ENCODE data around the gene RTL1.

Gene RTL1

GRCh38 chr14:100903672-100904185 is at the start of gene RTL1:
Gene RTL1, minus strand, starts transcription at chr14:100903722. Its CDS starts 18,934 bp downstream, at chr14:100884788.
- no peak for DNase-seq (ENCODE audit: low read depth)

GRCh38 chr14:100950024-100950423 is 46.5 kb upstream of the RTL1 start:
- no peak for DNase-seq (ENCODE audit: low read depth)

- DNase-seq (ENCODE audit: low read depth): no peak
Measured at GRCh38 chr14:100944052-100944451, 40.5 kb upstream of the RTL1 start.

GRCh38 chr14:100930270-100930669 is 26.7 kb upstream of the RTL1 start:
- no peak for DNase-seq (ENCODE audit: low read depth)

- DNase-seq (ENCODE audit: low read depth): no peak
Measured at GRCh38 chr14:100915560-100915959, 12.0 kb upstream of the RTL1 start.

GRCh38 chr14:100914597-100915021 is 11.1 kb upstream of the RTL1 start:
- no peak for DNase-seq (ENCODE audit: low read depth)

- no peak for DNase-seq (ENCODE audit: low read depth)
Measured at GRCh38 chr14:100911665-100912316, 8.3 kb upstream of the RTL1 start.

- DNase-seq (ENCODE audit: low read depth): no peak
Measured at GRCh38 chr14:100910888-100911664, 7.6 kb upstream of the RTL1 start.

- no peak for DNase-seq (ENCODE audit: low read depth)
Measured at GRCh38 chr14:100909439-100909838, 5.9 kb upstream of the RTL1 start.

- no peak for DNase-seq (ENCODE audit: low read depth)
Measured at GRCh38 chr14:100907240-100907639, 3.7 kb upstream of the RTL1 start.

- DNase-seq (ENCODE audit: low read depth): no peak
Measured at GRCh38 chr14:100906420-100906819, 2.9 kb upstream of the RTL1 start.

- no peak for DNase-seq (ENCODE audit: low read depth)
Measured at GRCh38 chr14:100905166-100905565, 1.6 kb upstream of the RTL1 start.

- DNase-seq (ENCODE audit: low read depth): no peak
Measured at GRCh38 chr14:100904307-100905087, 975 bp upstream of the RTL1 start.

- DNase-seq (ENCODE audit: low read depth): no peak
Measured at GRCh38 chr14:100903134-100903468, 421 bp downstream of the RTL1 start.

GRCh38 chr14:100902295-100903133 is 1.0 kb downstream of the RTL1 start:
- no peak for DNase-seq (ENCODE audit: low read depth)

GRCh38 chr14:100901391-100902183 is 1.9 kb downstream of the RTL1 start:
- DNase-seq (ENCODE audit: low read depth): no peak

GRCh38 chr14:100900837-100901390 is 2.6 kb downstream of the RTL1 start:
- no peak for DNase-seq (ENCODE audit: low read depth)

- no peak for DNase-seq (ENCODE audit: low read depth)
Measured at GRCh38 chr14:100899884-100900771, 3.4 kb downstream of the RTL1 start.
